WTC11 (cell line): ENCODE results near the gene AKAP1.

Source experiments
- CREB1 ChIP-seq: sonication (generic); formaldehyde crosslinking; IDR thresholded peaks from 2 replicates; pipeline ENCODE4 v1.8.0; 2023; ENCODE audit warnings: mild to moderate bottlenecking, missing genetic modification reagents
- CREM ChIP-seq: sonication (generic); formaldehyde crosslinking; IDR thresholded peaks from 2 replicates; pipeline ENCODE4 v1.8.1; 2022; ENCODE audit warnings: mild to moderate bottlenecking, missing genetic modification reagents, moderate library complexity
- ESRRA ChIP-seq: sonication (generic); formaldehyde crosslinking; IDR thresholded peaks from 2 replicates; pipeline ENCODE4 v1.8.1; 2022; ENCODE audit warnings: mild to moderate bottlenecking, missing genetic modification reagents, borderline replicate concordance
- KAT7 ChIP-seq: sonication (generic); formaldehyde crosslinking; IDR thresholded peaks from 2 replicates; pipeline ENCODE4 v1.8.1; 2023; ENCODE audit warnings: missing genetic modification reagents, mild to moderate bottlenecking, borderline replicate concordance
- MAX ChIP-seq: sonication (generic); formaldehyde crosslinking; IDR thresholded peaks from 2 replicates; pipeline ENCODE4 v1.8.0; 2022; ENCODE audit warnings: mild to moderate bottlenecking, missing genetic modification reagents
- NR2C2 ChIP-seq: sonication (generic); formaldehyde crosslinking; IDR thresholded peaks from 2 replicates; pipeline ENCODE4 v1.8.0; 2022; ENCODE audit warnings: mild to moderate bottlenecking, missing genetic modification reagents
- SP1 ChIP-seq: sonication (generic); formaldehyde crosslinking; conservative IDR thresholded peaks from 2 replicates; pipeline ENCODE4 v1.8.1; 2022; ENCODE audit warnings: missing genetic modification reagents
- ZNF121 ChIP-seq: sonication (generic); formaldehyde crosslinking; IDR thresholded peaks from 2 replicates; pipeline ENCODE4 v1.8.0; 2023; ENCODE audit warnings: missing genetic modification reagents
- ZNF423 ChIP-seq: fragments of 250-450 bp; sonication (Bioruptor Pico); IDR thresholded peaks from 2 replicates; pipeline ENCODE4 v2.1.2; 2022; ENCODE audit warnings: mild to moderate bottlenecking, moderate library complexity

DNA sequence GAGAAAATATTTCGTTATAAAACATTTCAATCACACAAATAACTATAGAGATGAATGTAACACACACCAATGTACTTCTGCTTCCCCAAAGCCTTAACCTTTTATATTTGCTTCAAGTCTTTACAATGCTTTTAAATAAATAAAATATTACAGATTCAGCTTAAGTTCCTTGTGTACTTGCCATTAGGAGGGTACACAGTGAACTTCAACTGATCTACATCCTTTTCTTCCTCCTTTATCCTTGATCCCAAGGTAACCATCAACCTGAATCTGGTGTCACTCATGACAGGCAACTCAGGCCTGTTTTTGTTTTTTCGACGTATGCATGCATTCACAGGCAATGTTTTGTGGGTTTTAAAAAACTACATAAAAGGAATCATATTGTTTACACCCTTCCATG, 9.3 kb upstream of the AKAP1 start:
- no peak for TF ChIP-seq NR2C2
- no peak for TF ChIP-seq KAT7
- TF ChIP-seq ZNF121 (CRISPR knock-in tag), result no peak
- no peak for TF ChIP-seq ESRRA
- no peak for TF ChIP-seq MAX (CRISPR knock-in tag)
- no peak for TF ChIP-seq SP1 (CRISPR knock-in tag)
- TF ChIP-seq CREB1, result no peak
- no peak for TF ChIP-seq CREM (CRISPR knock-in tag)
- no peak for TF ChIP-seq ZNF423 (CRISPR knock-in tag)
